NB4 (cell line): ENCODE results near the gene SDSL.

Experiments
- MYC ChIP-seq: IDR thresholded peaks from 2 replicates; pipeline ENCODE4 v1.6.1; 2011; ENCODE audit warnings: low read depth, low read length
- POLR2A ChIP-seq: IDR thresholded peaks from 2 replicates; pipeline ENCODE4 v1.6.1; 2011; ENCODE audit warnings: mild to moderate bottlenecking; ENCODE audit not compliant: insufficient read length; ENCODE audit errors: extremely low read depth
- TF ChIP-seq, protein P1 (sequence below): IDR thresholded peaks from one replicate; pipeline ENCODE4 v1.5.1; 2012; ENCODE audit warnings: low read depth, low read length

GRCh38 chr12:113479590-113480335 is 57.6 kb downstream of the SDSL start:
- TF ChIP-seq, protein P1, sequence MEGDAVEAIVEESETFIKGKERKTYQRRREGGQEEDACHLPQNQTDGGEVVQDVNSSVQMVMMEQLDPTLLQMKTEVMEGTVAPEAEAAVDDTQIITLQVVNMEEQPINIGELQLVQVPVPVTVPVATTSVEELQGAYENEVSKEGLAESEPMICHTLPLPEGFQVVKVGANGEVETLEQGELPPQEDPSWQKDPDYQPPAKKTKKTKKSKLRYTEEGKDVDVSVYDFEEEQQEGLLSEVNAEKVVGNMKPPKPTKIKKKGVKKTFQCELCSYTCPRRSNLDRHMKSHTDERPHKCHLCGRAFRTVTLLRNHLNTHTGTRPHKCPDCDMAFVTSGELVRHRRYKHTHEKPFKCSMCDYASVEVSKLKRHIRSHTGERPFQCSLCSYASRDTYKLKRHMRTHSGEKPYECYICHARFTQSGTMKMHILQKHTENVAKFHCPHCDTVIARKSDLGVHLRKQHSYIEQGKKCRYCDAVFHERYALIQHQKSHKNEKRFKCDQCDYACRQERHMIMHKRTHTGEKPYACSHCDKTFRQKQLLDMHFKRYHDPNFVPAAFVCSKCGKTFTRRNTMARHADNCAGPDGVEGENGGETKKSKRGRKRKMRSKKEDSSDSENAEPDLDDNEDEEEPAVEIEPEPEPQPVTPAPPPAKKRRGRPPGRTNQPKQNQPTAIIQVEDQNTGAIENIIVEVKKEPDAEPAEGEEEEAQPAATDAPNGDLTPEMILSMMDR: no peak
- TF ChIP-seq POLR2A (no peak), MYC (no peak)
